Activated CD4-positive, alpha-beta T cell treated with anti-CD3 and anti-CD28 coated beads, Interleukin-2, Interleukin-4, amounts not matched to agents 100 ng/mL and 50 ng/mL, durations not matched to agents 16 hours and 8 hours (primary cell): ENCODE data around the gene PBX4.

Source experiments
- DNase-seq: peaks from one replicate; pipeline ENCODE4 v3.0.0-alpha.2; 2020; ENCODE audit warnings: low spot score

PBX4 gene

DNA sequence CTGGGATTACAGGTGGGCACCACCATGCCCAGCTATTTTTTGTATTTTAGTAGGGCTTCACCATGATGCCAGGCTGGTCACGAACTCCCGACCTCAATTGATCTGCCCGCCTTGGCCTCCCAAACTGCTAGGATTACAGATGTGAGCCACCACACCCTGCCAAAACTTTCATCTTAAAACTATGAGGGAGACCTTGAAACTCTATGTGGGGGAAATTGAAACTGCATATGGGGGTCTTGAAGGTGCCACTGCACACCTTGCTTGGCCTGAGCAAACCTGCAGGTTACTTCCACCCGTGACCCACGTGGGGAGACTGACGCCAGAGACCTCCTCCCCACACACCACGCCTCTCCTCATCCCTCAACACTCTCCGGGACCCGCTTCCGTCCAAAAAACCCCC is 64.8 kb downstream of the PBX4 start:
- DNase-seq = no peak

DNA sequence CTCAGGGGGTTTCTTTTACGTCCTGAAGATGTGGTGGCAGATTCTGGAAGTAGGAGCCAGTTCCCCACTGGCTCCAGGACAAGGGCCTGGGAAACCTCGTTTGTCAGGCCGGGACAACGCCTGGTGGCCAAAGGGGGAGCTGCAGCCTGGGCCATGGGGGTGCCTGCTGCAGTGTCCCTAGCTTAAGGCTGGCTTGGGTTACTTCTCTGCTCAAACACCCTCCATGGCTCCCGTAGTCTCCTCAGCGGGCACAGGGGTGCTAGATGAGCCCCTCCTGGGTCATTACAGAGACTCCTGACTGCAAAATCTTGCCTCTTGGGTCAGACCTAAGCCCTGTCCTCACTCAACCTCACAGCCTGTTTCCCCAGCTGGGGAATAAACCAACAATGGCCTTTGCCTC is 65.7 kb downstream of the PBX4 start:
- DNase-seq = no peak

DNA sequence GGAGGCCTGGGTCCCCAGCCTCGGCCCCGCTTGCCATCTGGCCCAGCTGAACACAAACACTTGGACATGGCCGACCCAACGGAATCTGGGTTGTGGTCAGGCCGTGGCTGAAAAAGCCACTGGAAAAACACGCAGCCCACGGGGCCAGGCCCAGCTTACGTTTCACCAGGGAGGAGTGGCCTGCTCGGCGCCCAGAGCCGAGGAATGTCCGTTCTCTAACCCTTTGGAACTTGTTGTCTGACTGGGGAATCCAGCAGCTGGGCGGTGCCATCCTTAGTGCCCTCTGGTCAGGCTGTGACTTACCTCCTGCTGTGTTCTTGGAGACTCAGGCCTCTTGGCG is 66.7 kb downstream of the PBX4 start:
- no peak for DNase-seq

- no peak for DNase-seq
Measured at GRCh38 chr19:19550972-19551852, 67.3 kb downstream of the PBX4 start.

DNA sequence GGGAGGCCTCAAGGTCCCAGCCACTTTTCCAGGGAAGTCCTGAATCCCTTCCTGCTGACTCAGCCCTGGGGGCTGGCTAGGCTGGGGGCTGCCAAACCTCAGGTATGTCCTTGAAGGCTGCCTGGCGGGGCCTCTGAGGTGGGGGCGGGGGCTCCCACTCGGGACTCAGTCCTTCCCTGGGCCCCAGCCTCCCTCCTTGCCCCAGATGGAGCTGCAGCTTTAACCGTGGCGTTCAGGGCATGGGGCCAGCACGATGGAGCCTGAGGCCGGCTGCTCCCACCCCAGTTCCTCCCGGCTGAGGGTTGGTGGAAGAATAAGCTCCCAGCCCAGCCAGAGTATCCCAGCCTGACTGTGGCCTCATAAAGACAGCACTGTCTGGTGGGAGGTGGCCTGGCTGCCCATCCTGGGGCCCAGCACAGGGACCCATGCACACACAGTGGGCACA is 68.0 kb downstream of the PBX4 start:
- DNase-seq = no peak

GRCh38 chr19:19549804-19550464 is 68.6 kb downstream of the PBX4 start:
- no peak for DNase-seq

DNA sequence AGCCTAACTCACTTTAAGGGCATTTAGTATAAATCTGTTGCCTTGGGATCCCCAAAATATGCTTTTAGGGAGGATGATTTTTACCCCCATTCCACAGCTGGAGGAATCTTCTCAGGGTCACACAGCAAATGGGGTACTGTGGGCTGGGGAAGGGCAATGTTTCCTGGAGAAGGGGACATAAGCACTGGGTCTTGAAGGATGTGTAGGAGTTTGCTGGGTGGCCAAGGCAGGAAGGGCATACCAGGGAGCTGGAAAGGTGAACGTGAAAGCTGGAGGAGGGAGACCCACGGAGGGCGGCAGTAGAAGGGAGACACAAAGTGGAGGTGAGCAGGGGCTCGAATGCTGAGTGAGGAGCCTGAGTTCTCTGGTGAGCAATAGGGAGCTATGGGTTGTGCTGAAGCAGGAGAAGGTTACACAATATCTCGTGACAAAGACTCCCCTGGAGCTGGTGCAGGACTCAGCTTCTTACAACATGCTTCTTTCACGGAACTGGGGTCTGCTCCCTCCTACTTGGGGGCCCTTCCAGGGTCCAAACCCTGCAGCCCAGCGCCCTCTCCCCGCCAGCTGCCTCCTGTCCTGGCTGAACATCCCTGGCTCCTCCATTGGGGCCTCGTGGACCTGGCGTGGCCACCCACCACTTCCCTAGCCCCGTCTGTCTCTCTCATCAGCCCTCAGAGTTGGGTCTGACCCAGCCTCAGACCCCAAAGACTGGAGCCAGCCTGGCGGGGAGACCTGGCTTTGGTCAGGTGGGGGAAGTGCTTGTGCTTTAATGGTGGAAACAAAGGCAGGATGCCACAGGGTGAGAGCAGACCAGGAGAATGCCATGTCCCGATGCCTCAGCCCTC is 69.3 kb downstream of the PBX4 start:
- DNase-seq = no peak

GRCh38 chr19:19547674-19548336 is 70.7 kb downstream of the PBX4 start:
- no peak for DNase-seq

DNA sequence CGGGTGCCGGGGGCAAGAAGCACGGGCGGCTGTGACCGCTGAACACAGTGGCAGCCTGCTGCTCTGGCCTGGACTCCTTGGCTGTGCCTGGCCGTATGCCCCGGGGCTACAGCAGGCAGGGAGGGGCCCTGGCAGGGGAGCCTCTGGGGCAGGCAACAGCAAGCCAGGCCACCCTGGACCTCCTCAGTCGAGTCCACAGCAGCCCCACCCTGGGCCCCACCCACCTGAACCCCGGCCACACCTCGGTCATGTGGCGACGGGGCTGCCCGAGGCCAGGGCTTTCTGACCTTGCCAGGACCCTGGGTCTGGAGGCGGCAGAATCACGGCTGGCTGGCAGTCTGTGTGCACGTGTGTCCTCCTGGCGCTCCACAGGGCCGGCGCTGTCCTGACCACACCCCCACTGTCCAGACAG is 71.7 kb downstream of the PBX4 start:
- no peak for DNase-seq

- no peak for DNase-seq
Measured at GRCh38 chr19:19545707-19546106, 72.8 kb downstream of the PBX4 start.

- no peak for DNase-seq
Measured at GRCh38 chr19:19544954-19545591, 73.4 kb downstream of the PBX4 start.

DNA sequence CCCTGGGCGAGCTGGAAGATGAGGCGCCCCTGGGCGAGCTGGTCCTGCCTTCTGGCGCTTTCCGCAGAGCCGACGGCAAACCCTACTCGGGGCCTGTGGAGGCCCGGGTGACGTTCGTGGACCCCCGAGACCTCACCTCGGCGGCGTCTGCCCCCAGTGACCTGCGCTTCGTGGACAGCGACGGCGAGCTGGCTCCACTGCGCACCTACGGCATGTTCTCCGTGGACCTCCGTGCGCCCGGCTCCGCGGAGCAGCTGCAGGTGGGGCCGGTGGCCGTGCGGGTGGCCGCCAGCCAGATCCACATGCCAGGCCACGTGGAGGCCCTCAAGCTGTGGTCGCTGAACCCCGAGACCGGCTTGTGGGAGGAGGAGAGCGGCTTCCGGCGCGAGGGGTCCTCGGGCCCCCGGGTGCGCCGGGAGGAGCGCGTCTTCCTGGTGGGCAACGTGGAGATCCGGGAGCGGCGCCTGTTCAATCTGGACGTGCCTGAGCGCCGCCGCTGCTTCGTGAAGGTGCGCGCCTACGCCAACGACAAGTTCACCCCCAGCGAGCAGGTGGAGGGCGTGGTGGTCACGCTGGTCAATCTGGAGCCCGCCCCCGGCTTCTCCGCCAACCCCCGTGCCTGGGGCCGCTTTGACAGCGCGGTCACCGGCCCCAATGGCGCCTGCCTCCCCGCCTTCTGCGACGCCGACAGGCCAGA is 74.1 kb downstream of the PBX4 start:
- no peak for DNase-seq

DNA sequence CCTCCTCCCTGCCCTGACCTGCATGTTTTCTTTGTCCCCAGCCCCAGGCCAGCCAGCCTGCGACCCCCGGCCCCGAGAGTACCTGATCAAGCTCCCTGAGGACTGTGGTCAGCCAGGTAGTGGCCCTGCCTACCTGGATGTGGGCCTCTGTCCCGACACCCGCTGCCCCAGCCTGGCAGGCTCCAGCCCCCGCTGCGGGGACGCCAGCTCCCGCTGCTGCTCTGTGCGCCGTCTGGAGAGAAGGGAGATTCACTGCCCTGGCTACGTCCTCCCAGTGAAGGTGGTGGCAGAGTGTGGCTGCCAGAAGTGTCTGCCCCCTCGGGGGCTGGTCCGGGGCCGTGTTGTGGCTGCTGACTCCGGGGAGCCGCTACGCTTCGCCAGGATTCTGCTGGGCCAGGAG is 74.8 kb downstream of the PBX4 start:
- DNase-seq = no peak

DNA sequence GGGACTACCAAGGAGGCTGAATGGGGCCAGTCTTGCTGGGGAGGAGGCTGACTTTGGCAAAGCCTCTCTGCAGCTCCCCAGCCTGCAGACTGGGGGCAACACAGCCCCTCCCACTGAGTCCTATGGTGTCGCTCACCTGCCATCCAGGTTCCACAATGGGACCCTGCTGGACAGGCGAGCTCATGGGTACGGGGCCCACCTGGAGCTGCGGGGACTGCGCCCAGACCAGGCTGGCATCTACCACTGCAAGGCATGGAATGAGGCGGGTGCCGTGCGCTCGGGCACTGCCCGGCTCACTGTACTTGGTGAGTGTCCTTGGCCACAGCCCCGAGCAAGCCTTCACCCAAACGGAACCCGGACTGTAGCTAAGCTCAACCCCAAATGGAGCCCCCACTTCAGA is 75.4 kb downstream of the PBX4 start:
- DNase-seq = no peak

GRCh38 chr19:19542507-19542906 is 76.0 kb downstream of the PBX4 start:
- DNase-seq = no peak

- no peak for DNase-seq
Measured at GRCh38 chr19:19541616-19542015, 76.9 kb downstream of the PBX4 start.

DNA sequence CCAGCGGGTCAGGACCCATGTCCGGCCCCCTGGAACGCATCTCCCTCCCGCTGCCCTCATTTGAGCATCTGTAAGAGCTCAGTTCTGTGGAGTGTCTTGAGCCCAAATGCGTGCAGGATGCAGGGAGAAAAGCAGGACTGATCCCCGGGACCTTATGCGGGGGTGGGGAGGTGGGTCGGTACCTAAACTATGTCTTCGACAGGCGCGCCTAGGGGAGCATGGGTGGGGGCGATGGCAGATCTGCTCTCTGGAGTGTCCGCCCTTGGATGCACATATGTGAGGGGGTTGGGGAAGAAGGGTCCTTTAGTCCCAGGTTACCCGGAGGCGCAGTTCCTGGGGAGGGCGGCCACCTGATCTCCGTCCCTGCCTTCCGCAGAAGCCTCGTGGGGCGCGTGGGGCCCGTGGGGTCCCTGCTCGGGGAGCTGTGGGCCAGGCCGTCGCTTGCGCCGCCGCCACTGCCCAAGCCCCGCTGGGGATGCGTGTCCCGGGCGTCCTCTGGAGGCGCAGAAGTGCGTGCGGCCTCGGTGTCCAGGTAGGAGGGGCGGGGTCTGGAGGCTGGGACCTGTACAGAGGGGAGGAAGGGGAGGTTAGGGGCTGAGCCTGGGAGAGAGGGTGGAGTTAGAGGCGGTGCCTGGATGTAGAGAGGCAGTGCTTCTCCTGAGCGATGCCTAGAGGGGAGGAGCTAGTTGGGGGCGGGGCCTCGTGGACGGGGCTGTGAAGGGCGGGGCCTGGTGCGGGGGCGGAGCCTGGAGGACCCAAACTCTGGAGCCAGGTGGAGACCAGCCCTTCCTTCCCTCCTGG is 77.6 kb downstream of the PBX4 start:
- DNase-seq = peak; percentile 66

DNA sequence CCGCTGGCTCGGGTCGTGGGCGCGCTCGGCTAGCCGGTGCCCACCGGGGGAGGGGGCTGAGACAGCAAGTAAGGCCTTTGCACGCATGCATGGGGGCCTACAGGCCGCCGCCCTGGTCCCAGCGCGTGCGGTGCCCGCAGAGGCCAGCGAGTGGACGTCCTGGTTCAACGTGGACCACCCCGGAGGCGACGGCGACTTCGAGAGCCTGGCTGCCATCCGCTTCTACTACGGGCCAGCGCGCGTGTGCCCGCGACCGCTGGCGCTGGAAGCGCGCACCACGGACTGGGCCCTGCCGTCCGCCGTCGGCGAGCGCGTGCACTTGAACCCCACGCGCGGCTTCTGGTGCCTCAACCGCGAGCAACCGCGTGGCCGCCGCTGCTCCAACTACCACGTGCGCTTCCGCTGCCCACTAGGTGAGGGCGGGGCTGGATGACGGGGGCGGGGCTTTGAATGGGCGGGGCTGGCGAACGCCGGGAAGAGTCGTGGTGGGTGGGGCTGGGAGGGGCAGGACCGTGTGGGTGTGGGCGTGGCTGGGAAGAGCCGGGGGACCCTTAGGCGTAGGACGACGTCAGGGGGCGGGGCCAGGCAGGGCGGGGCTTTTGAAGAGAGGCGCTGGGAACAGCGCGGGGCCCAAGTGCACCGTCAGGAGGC is 78.3 kb downstream of the PBX4 start:
- DNase-seq = peak; percentile 74

DNA sequence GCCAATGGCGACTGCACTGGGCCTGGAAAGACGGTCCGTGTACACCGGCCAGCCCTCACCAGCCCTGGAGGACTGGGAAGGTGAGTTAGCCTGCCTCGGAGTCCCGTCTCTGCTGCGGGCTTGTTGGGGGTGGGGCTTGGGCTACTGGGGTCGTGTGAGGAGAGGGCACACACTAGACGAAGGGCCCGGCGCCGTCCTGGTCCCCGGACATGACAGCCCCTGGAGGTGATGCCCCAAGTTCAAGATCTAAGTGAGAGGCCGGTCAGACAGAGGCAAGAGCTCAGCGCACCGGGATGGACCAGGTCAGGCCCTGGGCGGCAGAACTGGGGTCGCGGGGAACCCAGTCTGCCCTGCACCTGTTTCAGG is 78.8 kb downstream of the PBX4 start:
- no peak for DNase-seq

GRCh38 chr19:19538785-19539166 is 79.7 kb downstream of the PBX4 start:
- DNase-seq = no peak
